Type B pancreatic cell (in vitro differentiated cells): ENCODE data around the gene NACC1. TPM values are rescaled to one million over a fixed set of nuclear protein-coding genes. Genes with fewer than 3 reads are reported as not detected.

Experiments
- DNase-seq: peaks from one replicate; pipeline ENCODE4 v3.0.0; 2021; ENCODE audit warnings: mixed read lengths; ENCODE audit not compliant: unreplicated experiment; ENCODE audit errors: extremely low spot score
- H3K27ac Mint-ChIP-seq: 2 replicates; pipeline ENCODE4 v1.8.0; 2021; ENCODE audit warnings: mild to moderate bottlenecking, mixed read lengths
- H3K27me3 Mint-ChIP-seq: 2 replicates; pipeline ENCODE4 v1.8.0; 2021; ENCODE audit warnings: mixed read lengths
- H3K36me3 Mint-ChIP-seq: 2 replicates; pipeline ENCODE4 v1.8.0; 2021; ENCODE audit warnings: mixed read lengths
- H3K4me1 Mint-ChIP-seq: one replicate; pipeline ENCODE4 v1.8.0; 2021; ENCODE audit warnings: mixed read lengths; ENCODE audit not compliant: unreplicated experiment
- H3K4me3 Mint-ChIP-seq: 2 replicates; pipeline ENCODE4 v1.8.0; 2021; ENCODE audit warnings: mild to moderate bottlenecking, mixed read lengths
- H3K9me3 Mint-ChIP-seq: 2 replicates; pipeline ENCODE4 v1.8.0; 2021; ENCODE audit warnings: mixed read lengths
- CTCF ChIP-seq: fragments of 200-600 bp; sonication (generic); conservative IDR thresholded peaks from 2 replicates; pipeline ENCODE4 v1.5.0; 2021; ENCODE audit warnings: antibody characterized with exemption, mild to moderate bottlenecking
- total RNA-seq: library from RNA; stranded (reverse); gene quantifications from 2 replicates; pipeline ENCODE4 v1.2.1, GENCODE V29; 2021; ENCODE audit warnings: low replicate concordance

Gene NACC1
- total RNA-seq, 1 donor from 2014 or later: 66.8 TPM

- TF ChIP-seq CTCF: no peak
- H3K9me3 Mint-ChIP-seq: no peaks in the 10 kb centered on the region
- H3K27me3 Mint-ChIP-seq: peaks cover 56% of the 10 kb centered on the region
Observed at GRCh38 chr19:13077240-13077639, 40.8 kb upstream of the NACC1 start.

GRCh38 chr19:13078381-13078780 lies 39.7 kb upstream of the NACC1 start:
- Mint-ChIP-seq H3K36me3 (no peaks in the 10 kb centered on the region), H3K9me3 (no peaks in the 10 kb centered on the region), H3K27me3 (peaks cover 54% of the 10 kb centered on the region), H3K27ac (no peak overlapping the region), H3K4me1 (peaks cover 25% of the 10 kb centered on the region), H3K4me3 (no peak overlapping the region)
- no peak for TF ChIP-seq CTCF
- no peak for DNase-seq

More at GRCh38 chr19:13077240-13077639, 40.8 kb upstream of the NACC1 start:
- DNase-seq: no peak
- no peaks in the 10 kb centered on the region for H3K36me3 Mint-ChIP-seq
- no peak overlapping the region for H3K27ac Mint-ChIP-seq
- H3K4me3 Mint-ChIP-seq: no peak overlapping the region
- peaks cover 15% of the 10 kb centered on the region for H3K4me1 Mint-ChIP-seq

GRCh38 chr19:13078897-13079541 lies 39.0 kb upstream of the NACC1 start:
- Mint-ChIP-seq H3K9me3 (no peaks in the 10 kb centered on the region), H3K36me3 (no peaks in the 10 kb centered on the region), H3K27ac (no peak overlapping the region), H3K27me3 (peaks cover 54% of the 10 kb centered on the region), H3K4me3 (no peak overlapping the region), H3K4me1 (peaks cover 28% of the 10 kb centered on the region)
- DNase-seq: no peak
- no peak for TF ChIP-seq CTCF

- H3K36me3 Mint-ChIP-seq: no peaks in the 10 kb centered on the region
- H3K4me3 Mint-ChIP-seq: no peak overlapping the region
- H3K27me3 Mint-ChIP-seq: peaks cover 57% of the 10 kb centered on the region
- H3K4me1 Mint-ChIP-seq: peaks cover 28% of the 10 kb centered on the region
- H3K9me3 Mint-ChIP-seq: no peaks in the 10 kb centered on the region
- no peak for TF ChIP-seq CTCF
- DNase-seq: no peak
- H3K27ac Mint-ChIP-seq: no peak overlapping the region
Observed at GRCh38 chr19:13079542-13079986, 38.5 kb upstream of the NACC1 start.

GRCh38 chr19:13082192-13083007 lies 35.7 kb upstream of the NACC1 start:
- H3K27me3 Mint-ChIP-seq: peaks cover 61% of the 10 kb centered on the region
- peaks cover 34% of the 10 kb centered on the region for H3K4me1 Mint-ChIP-seq
- H3K9me3 Mint-ChIP-seq: no peaks in the 10 kb centered on the region
- TF ChIP-seq CTCF: peak; percentile 34
- H3K27ac Mint-ChIP-seq: no peak overlapping the region
- no peaks in the 10 kb centered on the region for H3K36me3 Mint-ChIP-seq
- no peak overlapping the region for H3K4me3 Mint-ChIP-seq
- no peak for DNase-seq
